ENCODE data around the gene HSD17B12. TPM values are rescaled to one million over a fixed set of nuclear protein-coding genes. Genes with fewer than 3 reads are reported as not detected.

HSD17B12 gene
- total and polyA plus RNA-seq, 2 of the 8 experiments (the other 6 are each of a cell fraction or from before 2014, with no cell fraction given) = 46.0 to 121 TPM

GRCh38 chr11:43709689-43710088 lies 29.2 kb downstream of the HSD17B12 start:
- POLR2A ChIA-PET (ENCODE audit: partially characterized antibody) = no interaction called here
- H4K8ac ChIP-seq (ENCODE audit: extremely low read depth, insufficient read depth, low read length) = no peak overlapping the region; the same call in 1 of the 2 replicates
- peaks cover 0 to 61% of the 10 kb centered on the region in 2 experiments; a peak in 2 of 4 replicates for H3K79me2 ChIP-seq (ENCODE audit: control insufficient read depth in 1 of 2, insufficient read depth in 2 of 2, low read length in 2 of 2)
- no peak overlapping the region for H3K9ac ChIP-seq (replicated peaks in 1 of 4; ENCODE audit: extremely low read depth in 1 of 4, low read depth in 3 of 4, low read length in 3 of 4)
- no peak overlapping the region for H2BK120ac ChIP-seq (replicated peaks; ENCODE audit: low read depth, low read length)
- H3K4me3 ChIP-seq (ENCODE audit: extremely low read depth in 1 of 4, insufficient read depth in 2 of 4, low read depth in 3 of 4, low read length in 4 of 4) = no peak overlapping the region
- H2BK20ac ChIP-seq (ENCODE audit: low read length) = no peak overlapping the region
- no peak overlapping the region for H3K23ac ChIP-seq (ENCODE audit: insufficient read length)
- H3K4me1 ChIP-seq (replicated peaks in 1 of 4; ENCODE audit: control insufficient read depth in 3 of 4, insufficient read depth in 4 of 4, low read length in 3 of 4) = no peaks in the 10 kb centered on the region
- no peak overlapping the region for H4K91ac ChIP-seq (replicated peaks; ENCODE audit: insufficient read length, low read length)
- H4K20me1 ChIP-seq (replicated peaks in 1 of 2; ENCODE audit: control insufficient read depth in 1 of 2, insufficient read depth in 2 of 2, low read length in 2 of 2) = peaks cover 3 to 9% of the 10 kb centered on the region in 2 experiments
- H3K4ac ChIP-seq (replicated peaks; ENCODE audit: insufficient read length, low read depth, low read length) = no peak overlapping the region
- 100% methylated on average over 1 of the region's 1 CpG; no CpG with 5 or more reads in 1 of the 2 experiments for WGBS, 2 experiments (ENCODE audit: extremely low coverage in 1 of 2, insufficient coverage in 1 of 2, insufficient read length in 1 of 2, insufficient replicate concordance in 2 of 2, low coverage in 1 of 2, low lambda C conversion rate in 2 of 2, missing lambda C conversion rate in 1 of 2)
- no peak overlapping the region for H2AK5ac ChIP-seq (ENCODE audit: low read depth, low read length)
- H2BK5ac ChIP-seq (ENCODE audit: low read depth, low read length) = no peak overlapping the region
- H2BK12ac ChIP-seq (ENCODE audit: low read depth, low read length) = no peak overlapping the region
- H3K56ac ChIP-seq (replicated peaks; ENCODE audit: insufficient read length, low read depth, low read length) = no peak overlapping the region
- no peak overlapping the region for H2AFZ ChIP-seq (ENCODE audit: low read length)
- no peak overlapping the region for H4K5ac ChIP-seq (ENCODE audit: insufficient read length, low read depth, low read length)
- peaks cover 3% of the 10 kb centered on the region for H3K79me1 ChIP-seq (ENCODE audit: low read depth, low read length)
- DNase-seq (ENCODE audit: low read depth in 1 of 2, low spot score in 2 of 2) (no peak), FAIRE-seq (no peak)
- H3K36me3 ChIP-seq (ENCODE audit: control insufficient read depth in 2 of 4, insufficient read depth in 4 of 4, low read length in 3 of 4) = no peaks in the 10 kb centered on the region; a peak in 1 of 8 replicates
- no peak overlapping the region for H3K4me2 ChIP-seq (ENCODE audit: insufficient read depth in 1 of 2, low read depth in 2 of 2, low read length in 2 of 2)
- H2BK15ac ChIP-seq (ENCODE audit: low read length) = no peak overlapping the region
- H3K27ac ChIP-seq (ENCODE audit: low read depth, low read length) = no peak overlapping the region
- peaks cover 2% of the 10 kb centered on the region; the same call in 1 of the 2 replicates for H3K23me2 ChIP-seq (ENCODE audit: low read depth, low read length)
- H3K18ac ChIP-seq (ENCODE audit: extremely low read depth, low read length) = no peak overlapping the region
- H3K14ac ChIP-seq (ENCODE audit: insufficient read length) = no peak overlapping the region
- no peaks in the 10 kb centered on the region for H3K9me3 ChIP-seq (ENCODE audit: insufficient read depth in 2 of 2, low read depth in 1 of 2, low read length in 1 of 2)
- CTCF ChIA-PET (ENCODE audit: partially characterized antibody) = no interaction called here
- H3K27me3 ChIP-seq (replicated peaks in 1 of 4; ENCODE audit: control insufficient read depth in 3 of 4, extremely low read depth in 1 of 4, insufficient read depth in 3 of 4, low read length in 3 of 4) = no peaks in the 10 kb centered on the region
- no peak for TF ChIP-seq POLR2AphosphoS5 (IDR thresholded peaks at IDR 0.05; ENCODE audit: low read depth, low read length)
- TF ChIP-seq SRF (IDR thresholded peaks at IDR 0.05; ENCODE audit: low read depth, low read length) = no peak
- TF ChIP-seq EZH2 (IDR thresholded peaks at IDR 0.05; ENCODE audit: low read depth, low read length, severe bottlenecking) = no peak
- TF ChIP-seq TCF12 (IDR thresholded peaks at IDR 0.05; ENCODE audit: low read depth, low read length) = no peak
- TF ChIP-seq KDM5A (IDR thresholded peaks at IDR 0.05; ENCODE audit: low read length) = no peak
- TF ChIP-seq SP2 (IDR thresholded peaks at IDR 0.05; ENCODE audit: low read length) = no peak
- no peak for TF ChIP-seq POU5F1 (IDR thresholded peaks at IDR 0.05; ENCODE audit: low read depth, low read length)
- no peak for TF ChIP-seq YY1 (IDR thresholded peaks at IDR 0.05; ENCODE audit: low read depth, low read length)
- TF ChIP-seq SIN3A (conservative IDR thresholded peaks at IDR 0.05 in 1 of 2, IDR thresholded peaks at IDR 0.05 in 1 of 2; ENCODE audit: low read depth in 1 of 2, low read length in 2 of 2) = no peak
- no peak for TF ChIP-seq JUN (IDR thresholded peaks at IDR 0.05; ENCODE audit: low read depth, low read length)
- no peak for TF ChIP-seq RFX5 (IDR thresholded peaks at IDR 0.05; ENCODE audit: borderline replicate concordance, low read depth, low read length)
- TF ChIP-seq ZNF274 (IDR thresholded peaks at IDR 0.05; ENCODE audit: borderline replicate concordance, extremely low read depth, low read length) = no peak
- no peak for TF ChIP-seq SAP30 (IDR thresholded peaks at IDR 0.05; ENCODE audit: insufficient read depth, insufficient replicate concordance, low read length)
- no peak for TF ChIP-seq JUND (IDR thresholded peaks at IDR 0.05; ENCODE audit: low read length)
- no peak for TF ChIP-seq EP300 (IDR thresholded peaks at IDR 0.05; ENCODE audit: borderline replicate concordance in 1 of 2, low read depth in 2 of 2, low read length in 2 of 2)

Measured in H1 (cell line).